Measurements from ENCODE around the gene PYGL. TPM values are rescaled to one million over a fixed set of nuclear protein-coding genes. Genes with fewer than 3 reads are reported as not detected.

Gene PYGL
- total RNA-seq, 1 donor from 2014 or later: 1.2 TPM

GRCh38 chr14:50972734-50973133 is 28.5 kb upstream of the PYGL start:
- TF ChIP-seq, protein P1, sequence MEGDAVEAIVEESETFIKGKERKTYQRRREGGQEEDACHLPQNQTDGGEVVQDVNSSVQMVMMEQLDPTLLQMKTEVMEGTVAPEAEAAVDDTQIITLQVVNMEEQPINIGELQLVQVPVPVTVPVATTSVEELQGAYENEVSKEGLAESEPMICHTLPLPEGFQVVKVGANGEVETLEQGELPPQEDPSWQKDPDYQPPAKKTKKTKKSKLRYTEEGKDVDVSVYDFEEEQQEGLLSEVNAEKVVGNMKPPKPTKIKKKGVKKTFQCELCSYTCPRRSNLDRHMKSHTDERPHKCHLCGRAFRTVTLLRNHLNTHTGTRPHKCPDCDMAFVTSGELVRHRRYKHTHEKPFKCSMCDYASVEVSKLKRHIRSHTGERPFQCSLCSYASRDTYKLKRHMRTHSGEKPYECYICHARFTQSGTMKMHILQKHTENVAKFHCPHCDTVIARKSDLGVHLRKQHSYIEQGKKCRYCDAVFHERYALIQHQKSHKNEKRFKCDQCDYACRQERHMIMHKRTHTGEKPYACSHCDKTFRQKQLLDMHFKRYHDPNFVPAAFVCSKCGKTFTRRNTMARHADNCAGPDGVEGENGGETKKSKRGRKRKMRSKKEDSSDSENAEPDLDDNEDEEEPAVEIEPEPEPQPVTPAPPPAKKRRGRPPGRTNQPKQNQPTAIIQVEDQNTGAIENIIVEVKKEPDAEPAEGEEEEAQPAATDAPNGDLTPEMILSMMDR (IDR thresholded peaks at IDR 0.05; ENCODE audit: partially characterized antibody, unreplicated experiment): no peak
- Mint-ChIP-seq H3K36me3 (ENCODE audit: unreplicated experiment) (no peaks in the 10 kb centered on the region), H3K4me1 (ENCODE audit: low read depth, unreplicated experiment) (no peaks in the 10 kb centered on the region), H3K9me3 (ENCODE audit: unreplicated experiment) (no peaks in the 10 kb centered on the region), H3K27me3 (ENCODE audit: unreplicated experiment) (peaks cover 5% of the 10 kb centered on the region), H3K4me3 (ENCODE audit: unreplicated experiment) (no peak overlapping the region), H3K27ac (ENCODE audit: unreplicated experiment) (no peak overlapping the region)
- DNase-seq: no peak

DNA sequence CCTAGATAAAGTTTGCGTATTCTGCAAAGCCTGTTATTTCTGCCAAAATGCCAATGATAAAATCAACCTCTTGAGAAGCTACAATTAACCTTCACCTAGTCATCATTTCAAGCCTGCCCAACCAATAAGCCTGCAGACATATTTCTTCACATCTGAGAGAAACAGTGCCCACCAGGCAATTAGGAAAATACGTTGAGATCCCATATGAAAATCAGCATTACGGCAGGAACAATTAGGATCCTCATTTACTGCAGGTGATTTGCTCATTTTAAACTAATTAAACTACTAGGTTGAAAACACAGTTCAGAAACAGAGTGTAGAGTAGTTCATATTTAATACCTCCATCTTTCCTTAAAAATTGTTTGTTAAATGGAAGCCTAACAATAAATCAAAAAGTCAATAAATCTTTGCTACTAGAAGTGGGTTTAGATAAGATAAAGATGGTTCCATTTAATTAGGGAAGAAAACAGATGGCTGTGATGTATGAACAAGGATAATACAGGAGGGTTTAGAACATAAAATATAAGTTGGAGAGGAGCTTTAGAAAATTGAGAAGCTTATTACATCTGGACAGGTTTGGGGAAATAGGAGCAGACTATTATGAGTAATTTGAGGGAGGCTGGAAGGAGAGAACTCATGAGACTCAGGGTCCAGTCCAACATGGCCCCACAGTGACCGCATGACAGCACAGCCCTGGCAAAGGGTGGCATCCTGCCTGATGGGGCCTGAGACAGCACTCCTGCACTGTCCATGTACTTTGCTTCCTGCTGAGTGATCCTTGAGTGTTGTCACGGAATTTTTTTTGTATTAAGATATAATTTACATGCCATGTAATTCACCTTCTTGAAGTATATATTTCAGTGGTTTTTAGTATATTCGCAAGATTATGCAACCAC is 26.9 kb upstream of the PYGL start:
- no peak for DNase-seq
- Mint-ChIP-seq H3K4me3 (ENCODE audit: unreplicated experiment) (no peak overlapping the region), H3K27me3 (ENCODE audit: unreplicated experiment) (peaks cover 5% of the 10 kb centered on the region), H3K36me3 (ENCODE audit: unreplicated experiment) (no peaks in the 10 kb centered on the region), H3K27ac (ENCODE audit: unreplicated experiment) (no peak overlapping the region), H3K9me3 (ENCODE audit: unreplicated experiment) (no peaks in the 10 kb centered on the region), H3K4me1 (ENCODE audit: low read depth, unreplicated experiment) (no peaks in the 10 kb centered on the region)
- TF ChIP-seq, protein P1 (IDR thresholded peaks at IDR 0.05; ENCODE audit: partially characterized antibody, unreplicated experiment): no peak

DNA sequence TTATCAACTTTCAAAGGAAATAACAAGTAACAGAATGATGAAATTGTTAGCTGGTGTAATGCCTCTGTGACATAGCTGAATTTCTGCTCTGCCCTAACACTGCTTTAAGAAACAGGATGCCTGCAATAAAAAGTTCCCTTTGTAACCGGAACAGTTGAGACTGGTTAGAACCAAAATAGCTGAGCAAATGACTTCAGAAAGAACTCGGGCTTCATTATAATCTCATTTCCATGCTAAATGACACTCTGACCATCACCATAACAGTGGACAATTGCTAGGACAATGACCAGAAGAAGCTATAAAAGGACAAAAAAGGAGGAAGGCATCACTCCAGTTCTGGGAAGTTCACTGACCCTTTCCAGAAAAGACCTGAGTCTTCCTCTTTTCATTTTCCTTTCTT is 23.5 kb upstream of the PYGL start:
- Mint-ChIP-seq H3K27me3 (ENCODE audit: unreplicated experiment) (peaks cover 5% of the 10 kb centered on the region), H3K4me1 (ENCODE audit: low read depth, unreplicated experiment) (no peaks in the 10 kb centered on the region), H3K36me3 (ENCODE audit: unreplicated experiment) (no peaks in the 10 kb centered on the region), H3K4me3 (ENCODE audit: unreplicated experiment) (no peak overlapping the region), H3K27ac (ENCODE audit: unreplicated experiment) (no peak overlapping the region), H3K9me3 (ENCODE audit: unreplicated experiment) (peaks cover 6% of the 10 kb centered on the region)
- TF ChIP-seq, protein P1 (IDR thresholded peaks at IDR 0.05; ENCODE audit: partially characterized antibody, unreplicated experiment): no peak
- DNase-seq: no peak

- Mint-ChIP-seq H3K36me3 (ENCODE audit: unreplicated experiment) (no peaks in the 10 kb centered on the region), H3K9me3 (ENCODE audit: unreplicated experiment) (peaks cover 6% of the 10 kb centered on the region), H3K4me1 (ENCODE audit: low read depth, unreplicated experiment) (no peaks in the 10 kb centered on the region), H3K27me3 (ENCODE audit: unreplicated experiment) (peaks cover 3% of the 10 kb centered on the region), H3K27ac (ENCODE audit: unreplicated experiment) (no peak overlapping the region), H3K4me3 (ENCODE audit: unreplicated experiment) (no peak overlapping the region)
- no peak for DNase-seq
- TF ChIP-seq, protein P1 (IDR thresholded peaks at IDR 0.05; ENCODE audit: partially characterized antibody, unreplicated experiment): no peak
Observed at GRCh38 chr14:50967103-50967502, 22.8 kb upstream of the PYGL start.

DNA sequence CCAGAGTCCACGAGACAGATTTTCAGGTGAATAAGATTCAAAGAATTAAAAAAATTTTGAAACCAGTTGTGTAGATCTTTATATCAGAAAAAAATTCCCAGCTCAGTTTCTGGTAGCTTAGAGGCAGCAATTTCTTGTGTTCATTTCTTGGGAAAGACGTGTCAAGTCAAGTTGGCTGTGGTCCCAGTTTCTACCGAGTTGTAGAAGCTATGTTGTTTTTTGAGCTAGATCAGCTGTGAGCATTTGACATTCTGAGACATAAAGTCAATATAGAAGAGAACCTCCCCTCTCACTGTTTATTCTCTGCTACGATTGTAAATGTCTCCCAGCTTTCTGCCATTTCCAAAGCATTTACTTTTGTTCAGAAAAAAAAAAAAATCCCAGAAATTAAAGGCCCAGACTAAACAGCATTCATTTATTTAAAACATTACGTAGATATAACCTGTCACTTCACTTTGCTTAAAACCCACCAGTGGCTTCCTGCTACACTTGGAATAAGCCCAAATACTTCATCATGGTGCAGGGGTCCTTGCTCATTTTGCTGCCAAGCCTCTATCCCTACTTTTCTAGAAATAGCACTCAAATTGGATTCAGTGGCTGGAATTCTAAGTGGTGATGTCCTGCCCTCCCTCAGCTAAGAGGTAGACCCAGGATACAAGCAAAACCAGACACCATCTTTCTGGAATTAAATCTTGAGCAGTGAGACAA is 20.6 kb upstream of the PYGL start:
- DNase-seq: no peak
- Mint-ChIP-seq H3K4me1 (ENCODE audit: low read depth, unreplicated experiment) (no peaks in the 10 kb centered on the region), H3K27me3 (ENCODE audit: unreplicated experiment) (peaks cover 1% of the 10 kb centered on the region), H3K27ac (ENCODE audit: unreplicated experiment) (no peak overlapping the region), H3K4me3 (ENCODE audit: unreplicated experiment) (no peak overlapping the region), H3K9me3 (ENCODE audit: unreplicated experiment) (peaks cover 6% of the 10 kb centered on the region), H3K36me3 (ENCODE audit: unreplicated experiment) (no peaks in the 10 kb centered on the region)
- TF ChIP-seq, protein P1 (IDR thresholded peaks at IDR 0.05; ENCODE audit: partially characterized antibody, unreplicated experiment): no peak

Data from glutamatergic neuron (in vitro differentiated cells).